Activated CD8-positive, alpha-beta memory T cell treated with anti-CD3 and anti-CD28 coated beads, Interleukin-2, amount 50 U/mL, for 24 hours (primary cell): ENCODE results near the gene RIN3.

Experiments
- DNase-seq: peaks from one replicate; pipeline ENCODE4 v3.0.0-alpha.2; 2020; ENCODE audit errors: extremely low read depth

Gene RIN3

GRCh38 chr14:92555465-92556111 is 42.0 kb downstream of the RIN3 start:
- no peak for DNase-seq

- no peak for DNase-seq
These were observed 42.7 kb downstream of the RIN3 start for GRCh38 chr14:92556255-92556741.

GRCh38 chr14:92556863-92557543 is 43.4 kb downstream of the RIN3 start:
- no peak for DNase-seq

GRCh38 chr14:92557544-92557912 is 43.9 kb downstream of the RIN3 start:
- DNase-seq, result no peak

GRCh38 chr14:92558319-92558718 is 44.7 kb downstream of the RIN3 start:
- no peak for DNase-seq

GRCh38 chr14:92559486-92559885 is 45.9 kb downstream of the RIN3 start:
- DNase-seq, result no peak

GRCh38 chr14:92560106-92560865 is 46.7 kb downstream of the RIN3 start:
- no peak for DNase-seq

GRCh38 chr14:92561906-92562479 is 48.4 kb downstream of the RIN3 start:
- no peak for DNase-seq

- DNase-seq, result no peak
These were observed 49.8 kb downstream of the RIN3 start for GRCh38 chr14:92563359-92563758.

- DNase-seq, result no peak
These were observed 50.2 kb downstream of the RIN3 start for GRCh38 chr14:92563765-92564285.

GRCh38 chr14:92564344-92565039 is 50.9 kb downstream of the RIN3 start:
- DNase-seq, result no peak

GRCh38 chr14:92565040-92565717 is 51.6 kb downstream of the RIN3 start:
- DNase-seq, result no peak

GRCh38 chr14:92565718-92566115 is 52.1 kb downstream of the RIN3 start:
- DNase-seq, result no peak

- DNase-seq, result no peak
These were observed 53.7 kb downstream of the RIN3 start for GRCh38 chr14:92567173-92567725.

GRCh38 chr14:92568621-92569479 is 55.3 kb downstream of the RIN3 start:
- no peak for DNase-seq

- no peak for DNase-seq
These were observed 57.2 kb downstream of the RIN3 start for GRCh38 chr14:92570674-92571262.

- DNase-seq, result no peak
These were observed 58.5 kb downstream of the RIN3 start for GRCh38 chr14:92572050-92572449.

GRCh38 chr14:92573761-92574498 is 60.3 kb downstream of the RIN3 start:
- no peak for DNase-seq
